HG03432 (cell line): ENCODE results near the gene WSCD1.

ENCODE experiments used
- ATAC-seq: cut with Tn5 transposase; IDR thresholded peaks from one replicate; pipeline ENCODE4 v1.9.1; 2021; ENCODE audit warnings: mild to moderate bottlenecking, moderate library complexity; ENCODE audit not compliant: unreplicated experiment

WSCD1 gene

GRCh38 chr17:6084311-6085161, 14.4 kb downstream of the WSCD1 start:
- ATAC-seq = no peak

GRCh38 chr17:6085812-6086211, 15.6 kb downstream of the WSCD1 start:
- ATAC-seq = no peak

GRCh38 chr17:6086603-6087400, 16.6 kb downstream of the WSCD1 start:
- no peak for ATAC-seq

- no peak for ATAC-seq
Measured at GRCh38 chr17:6088141-6088540, 18.0 kb downstream of the WSCD1 start.

GRCh38 chr17:6090253-6090652, 20.1 kb downstream of the WSCD1 start:
- ATAC-seq = no peak

GRCh38 chr17:6092182-6092902, 22.2 kb downstream of the WSCD1 start:
- no peak for ATAC-seq

GRCh38 chr17:6092903-6093468, 22.8 kb downstream of the WSCD1 start:
- ATAC-seq = no peak

GRCh38 chr17:6094453-6094852, 24.3 kb downstream of the WSCD1 start:
- ATAC-seq = no peak

GRCh38 chr17:6094926-6095325, 24.7 kb downstream of the WSCD1 start:
- no peak for ATAC-seq

- no peak for ATAC-seq
Measured at GRCh38 chr17:6095501-6095900, 25.3 kb downstream of the WSCD1 start.

GRCh38 chr17:6096201-6097004, 26.2 kb downstream of the WSCD1 start:
- no peak for ATAC-seq

GRCh38 chr17:6097005-6097279, 26.8 kb downstream of the WSCD1 start:
- no peak for ATAC-seq

- ATAC-seq = no peak
Measured at GRCh38 chr17:6098050-6098822, 28.1 kb downstream of the WSCD1 start.

- ATAC-seq = no peak
Measured at GRCh38 chr17:6098823-6099180, 28.6 kb downstream of the WSCD1 start.

GRCh38 chr17:6099492-6099891, 29.3 kb downstream of the WSCD1 start:
- ATAC-seq = no peak

- no peak for ATAC-seq
Measured at GRCh38 chr17:6100146-6100545, 30.0 kb downstream of the WSCD1 start.

GRCh38 chr17:6100891-6101500, 30.8 kb downstream of the WSCD1 start:
- no peak for ATAC-seq

- no peak for ATAC-seq
Measured at GRCh38 chr17:6101706-6102105, 31.5 kb downstream of the WSCD1 start.

GRCh38 chr17:6102615-6103014, 32.4 kb downstream of the WSCD1 start:
- ATAC-seq = no peak
